ENCODE measurements around the gene LRRN2. TPM values are rescaled to one million over a fixed set of nuclear protein-coding genes. Genes with fewer than 3 reads are reported as not detected.

LRRN2 gene
- total RNA-seq, 1 experiment from 2014 or later = not detected

- Histone ChIP-seq H3K9me3 (replicated peaks) (no peaks in the 10 kb centered on the region; the same call in 1 of the 2 replicates), H3K4me3 (no peak overlapping the region), H3K27ac (no peak overlapping the region), H3K27me3 (peaks cover 32% of the 10 kb centered on the region), H3K36me3 (no peaks in the 10 kb centered on the region), H3K4me1 (no peaks in the 10 kb centered on the region)
- DNase-seq = no peak
Measured at GRCh38 chr1:204670152-204670927, 15.2 kb downstream of the LRRN2 start.

- no peaks in the 10 kb centered on the region for H3K36me3 ChIP-seq
- no peak overlapping the region for H3K27ac ChIP-seq
- no peak for DNase-seq
- peaks cover 36% of the 10 kb centered on the region for H3K27me3 ChIP-seq
- H3K4me3 ChIP-seq = no peak overlapping the region
- no peaks in the 10 kb centered on the region for H3K4me1 ChIP-seq
- no peaks in the 10 kb centered on the region; the same call in 1 of the 2 replicates for H3K9me3 ChIP-seq (replicated peaks)
Measured at GRCh38 chr1:204669579-204669978, 16.0 kb downstream of the LRRN2 start.

GRCh38 chr1:204664384-204664651 is 21.2 kb downstream of the LRRN2 start:
- DNase-seq = no peak
- Histone ChIP-seq H3K27ac (no peak overlapping the region), H3K4me3 (no peak overlapping the region), H3K36me3 (no peaks in the 10 kb centered on the region), H3K27me3 (peaks cover 33% of the 10 kb centered on the region), H3K9me3 (replicated peaks) (no peaks in the 10 kb centered on the region; the same call in 1 of the 2 replicates), H3K4me1 (no peaks in the 10 kb centered on the region)

GRCh38 chr1:204663644-204664383 is 21.7 kb downstream of the LRRN2 start:
- Histone ChIP-seq H3K27ac (no peak overlapping the region), H3K27me3 (peaks cover 33% of the 10 kb centered on the region), H3K4me3 (no peak overlapping the region), H3K9me3 (replicated peaks) (no peaks in the 10 kb centered on the region), H3K4me1 (no peaks in the 10 kb centered on the region), H3K36me3 (no peaks in the 10 kb centered on the region)
- no peak for DNase-seq

GRCh38 chr1:204662530-204662929 is 23.0 kb downstream of the LRRN2 start:
- Histone ChIP-seq H3K4me1 (no peaks in the 10 kb centered on the region), H3K4me3 (no peak overlapping the region), H3K36me3 (no peaks in the 10 kb centered on the region), H3K27ac (no peak overlapping the region), H3K27me3 (peaks cover 38% of the 10 kb centered on the region), H3K9me3 (replicated peaks) (no peaks in the 10 kb centered on the region)
- no peak for DNase-seq

GRCh38 chr1:204660509-204660908 is 25.0 kb downstream of the LRRN2 start:
- no peak for DNase-seq
- H3K27ac ChIP-seq = no peak overlapping the region
- H3K27me3 ChIP-seq = peaks cover 33% of the 10 kb centered on the region
- H3K4me3 ChIP-seq = no peak overlapping the region
- H3K9me3 ChIP-seq (replicated peaks) = no peaks in the 10 kb centered on the region
- H3K4me1 ChIP-seq = no peaks in the 10 kb centered on the region
- no peaks in the 10 kb centered on the region for H3K36me3 ChIP-seq

GRCh38 chr1:204659056-204659455 is 26.5 kb downstream of the LRRN2 start:
- peaks cover 28% of the 10 kb centered on the region for H3K27me3 ChIP-seq
- DNase-seq = no peak
- H3K4me1 ChIP-seq = no peaks in the 10 kb centered on the region

GRCh38 chr1:204658295-204658694 is 27.2 kb downstream of the LRRN2 start:
- Histone ChIP-seq H3K27ac (no peak overlapping the region), H3K27me3 (peaks cover 31% of the 10 kb centered on the region), H3K36me3 (no peaks in the 10 kb centered on the region), H3K4me1 (no peaks in the 10 kb centered on the region), H3K4me3 (no peak overlapping the region), H3K9me3 (replicated peaks) (no peaks in the 10 kb centered on the region)
- no peak for DNase-seq

More at GRCh38 chr1:204659056-204659455, 26.5 kb downstream of the LRRN2 start:
- no peak overlapping the region for H3K4me3 ChIP-seq
- no peak overlapping the region for H3K27ac ChIP-seq
- no peaks in the 10 kb centered on the region for H3K36me3 ChIP-seq
- H3K9me3 ChIP-seq (replicated peaks) = no peaks in the 10 kb centered on the region

- Histone ChIP-seq H3K27me3 (peaks cover 24% of the 10 kb centered on the region), H3K4me1 (no peaks in the 10 kb centered on the region), H3K36me3 (no peaks in the 10 kb centered on the region), H3K4me3 (no peak overlapping the region), H3K9me3 (replicated peaks) (no peaks in the 10 kb centered on the region), H3K27ac (no peak overlapping the region)
- no peak for DNase-seq
Measured at GRCh38 chr1:204653590-204654340, 31.8 kb downstream of the LRRN2 start.

- H3K36me3 ChIP-seq = no peaks in the 10 kb centered on the region
- H3K4me3 ChIP-seq = no peak overlapping the region
- H3K9me3 ChIP-seq (replicated peaks) = no peaks in the 10 kb centered on the region
- no peak overlapping the region for H3K27ac ChIP-seq
- H3K27me3 ChIP-seq = peaks cover 17% of the 10 kb centered on the region
- H3K4me1 ChIP-seq = no peaks in the 10 kb centered on the region
- DNase-seq = no peak
Measured at GRCh38 chr1:204652497-204652896, 33.0 kb downstream of the LRRN2 start.

- no peaks in the 10 kb centered on the region for H3K4me1 ChIP-seq
- H3K27ac ChIP-seq = no peak overlapping the region
- H3K27me3 ChIP-seq = peaks cover 17% of the 10 kb centered on the region
- H3K9me3 ChIP-seq (replicated peaks) = no peaks in the 10 kb centered on the region
- H3K4me3 ChIP-seq = no peak overlapping the region
- peak in 1 of 2 experiments; percentile 15 for DNase-seq
- H3K36me3 ChIP-seq = no peaks in the 10 kb centered on the region
Measured at GRCh38 chr1:204651843-204652421, 33.6 kb downstream of the LRRN2 start.

- Histone ChIP-seq H3K36me3 (no peaks in the 10 kb centered on the region), H3K4me1 (no peaks in the 10 kb centered on the region), H3K9me3 (replicated peaks) (no peaks in the 10 kb centered on the region), H3K27ac (no peak overlapping the region), H3K4me3 (no peak overlapping the region), H3K27me3 (peaks cover 17% of the 10 kb centered on the region)
- DNase-seq = no peak
Measured at GRCh38 chr1:204650911-204651570, 34.5 kb downstream of the LRRN2 start.

- peaks cover 17% of the 10 kb centered on the region for H3K27me3 ChIP-seq
- H3K9me3 ChIP-seq (replicated peaks) = no peaks in the 10 kb centered on the region
- DNase-seq = no peak
Measured at GRCh38 chr1:204649721-204650521, 35.6 kb downstream of the LRRN2 start.

GRCh38 chr1:204648576-204648975 is 37.0 kb downstream of the LRRN2 start:
- Histone ChIP-seq H3K4me1 (no peaks in the 10 kb centered on the region), H3K27ac (no peak overlapping the region), H3K4me3 (no peak overlapping the region), H3K27me3 (peaks cover 18% of the 10 kb centered on the region), H3K9me3 (replicated peaks) (no peaks in the 10 kb centered on the region), H3K36me3 (no peaks in the 10 kb centered on the region)
- no peak for DNase-seq

More at GRCh38 chr1:204649721-204650521, 35.6 kb downstream of the LRRN2 start:
- H3K27ac ChIP-seq = no peak overlapping the region
- H3K4me3 ChIP-seq = no peak overlapping the region
- no peaks in the 10 kb centered on the region for H3K4me1 ChIP-seq
- no peaks in the 10 kb centered on the region for H3K36me3 ChIP-seq
